A549 (cell line): ENCODE measurements around the gene SPRED3. TPM values are rescaled to one million over a fixed set of nuclear protein-coding genes. Genes with fewer than 3 reads are reported as not detected.

ENCODE experiments used
- ATAC-seq, 2 experiments: fragments of 200-7000 bp in 1 of 2; fragments of >200 bp in 1 of 2; cut with Nextera tagmentation in 1 of 2; cut with Tn5 transposase in 1 of 2; 3 replicates each; pipeline versions ENCODE4 v1.8.0 to v1.9.1; 2018 to 2020; ENCODE audit warnings: mild to moderate bottlenecking in 1 of 2, moderate library complexity in 1 of 2
- CTCF ChIA-PET: fragments of 300-600 bp; sonication (Branson Sonifier 250); formaldehyde crosslinking; extraction: SDS; loops from one replicate; lab custom pipeline; 2021; ENCODE audit warnings: antibody characterized with exemption, inconsistent platforms; lab: Yijun Ruan, JAX
- POLR2A ChIA-PET: fragments of 350-600 bp; formaldehyde crosslinking; extraction: SDS; loops from one replicate; lab custom pipeline; 2021; ENCODE audit warnings: antibody characterized with exemption, inconsistent platforms; lab: Yijun Ruan, JAX
- DNase-seq, 2 experiments: peaks; one replicate each; pipeline versions ENCODE4 v3.0.0 to v3.0.0-alpha.2; 2011 to 2016; ENCODE audit warnings: low read depth in 1 of 2, low spot score in 1 of 2
- FAIRE-seq: peaks from 2 replicates; lab custom pipeline; 2011; peaks lifted over from hg19 to GRCh38; lab: Jason Lieb, UNC
- H3K27ac ChIP-seq, 2 experiments: fragments of >200 bp; sonication (Bioruptor Twin); formaldehyde crosslinking; 3 replicates each; pipeline ENCODE4 v1.5.1; 2016 to 2017
- H3K4me1 ChIP-seq: fragments of >200 bp; sonication (Bioruptor Twin); formaldehyde crosslinking; 3 replicates; pipeline ENCODE4 v1.6.1; 2016
- H3K4me2 ChIP-seq: fragments of >200 bp; sonication (Bioruptor Twin); formaldehyde crosslinking; 3 replicates; pipeline ENCODE4 v1.6.1; 2016
- H3K4me3 ChIP-seq: fragments of >200 bp; sonication (Bioruptor Twin); formaldehyde crosslinking; 3 replicates; pipeline ENCODE4 v1.5.1; 2016
- H3K9me3 ChIP-seq: fragments of >200 bp; sonication (Bioruptor Twin); formaldehyde crosslinking; 3 replicates; pipeline ENCODE4 v1.6.1; 2016
- CBX2 ChIP-seq: fragments of 200-600 bp; sonication (generic); IDR thresholded peaks from 2 replicates; pipeline ENCODE4 v1.6.1; 2016; ENCODE audit warnings: low read depth, mild to moderate bottlenecking, borderline replicate concordance
- CEBPB ChIP-seq, 2 experiments: fragments of >200 bp in 1 of 2; sonication (Bioruptor Twin) in 1 of 2; formaldehyde crosslinking in 1 of 2; IDR thresholded peaks; 2 replicates each; pipeline ENCODE4 v1.6.1; 2012 to 2016
- EHMT2 ChIP-seq: fragments of 200-600 bp; sonication (generic); IDR thresholded peaks from 2 replicates; pipeline ENCODE4 v1.6.1; 2016; ENCODE audit warnings: antibody characterized with exemption, low read depth, mild to moderate bottlenecking, moderate library complexity
- ESRRA ChIP-seq: fragments of 150-350 bp; IDR thresholded peaks from 2 replicates; pipeline ENCODE4 v1.6.1; 2014; ENCODE audit warnings: mild to moderate bottlenecking, low read length, borderline replicate concordance
- FOXS1 ChIP-seq: fragments of 250-450 bp; sonication (Bioruptor Pico); IDR thresholded peaks from 2 replicates; pipeline ENCODE4 v1.5.0; 2020; ENCODE audit warnings: mild to moderate bottlenecking, moderate library complexity
- JUN ChIP-seq, 2 experiments: fragments of >200 bp; sonication (Bioruptor Twin); formaldehyde crosslinking; IDR thresholded peaks; 2 replicates in 1 of 2; 3 replicates in 1 of 2; pipeline ENCODE4 v1.6.1; 2016 to 2017
- KDM5A ChIP-seq: fragments of 200-600 bp; sonication (generic); IDR thresholded peaks from 2 replicates; pipeline ENCODE4 v1.6.1; 2016; ENCODE audit warnings: antibody characterized with exemption, mild to moderate bottlenecking
- MAZ ChIP-seq: fragments of 150-350 bp; IDR thresholded peaks from 2 replicates; pipeline ENCODE4 v1.6.1; 2014; ENCODE audit warnings: antibody characterized with exemption, low read depth, low read length, borderline replicate concordance
- NPAS2 ChIP-seq: fragments of 250-450 bp; sonication (Bioruptor Pico); IDR thresholded peaks from 2 replicates; pipeline ENCODE4 v1.8.0; 2022; ENCODE audit warnings: mild to moderate bottlenecking, moderate library complexity, borderline replicate concordance
- PHF8 ChIP-seq: fragments of 200-600 bp; sonication (generic); IDR thresholded peaks from 2 replicates; pipeline ENCODE4 v1.6.1; 2016; ENCODE audit warnings: low read depth, mild to moderate bottlenecking, antibody characterized with exemption, moderate library complexity, borderline replicate concordance
- POLR2AphosphoS2 ChIP-seq: conservative IDR thresholded peaks from 2 replicates; pipeline ENCODE4 v1.6.1; 2012; ENCODE audit warnings: low read length, improper control_type of control experiment, inconsistent platforms
- RFX5 ChIP-seq: fragments of 450-650 bp; IDR thresholded peaks from 2 replicates; pipeline ENCODE4 v1.7.1; 2014; ENCODE audit warnings: antibody characterized with exemption, mild to moderate bottlenecking, moderate library complexity
- TFCP2L1 ChIP-seq: fragments of 250-450 bp; sonication (Bioruptor Pico); IDR thresholded peaks from 2 replicates; pipeline ENCODE4 v1.5.0; 2021; ENCODE audit warnings: mild to moderate bottlenecking
- TP53 ChIP-seq: fragments of 250-450 bp; sonication (Bioruptor Pico); IDR thresholded peaks from 2 replicates; pipeline ENCODE4 v1.5.0; 2021; ENCODE audit warnings: mild to moderate bottlenecking, moderate library complexity
- ZSCAN20 ChIP-seq: fragments of 250-450 bp; sonication (Bioruptor Pico); IDR thresholded peaks from 2 replicates; pipeline ENCODE4 v1.8.0; 2022; ENCODE audit warnings: mild to moderate bottlenecking, moderate library complexity
- WGBS: methylation state at CpG from one replicate; pipeline ENCODE4 v1.1.6; 2017; ENCODE audit errors: missing lambda C conversion rate; 5-methylcytosine and 5-hydroxymethylcytosine counted together
- polyA plus RNA-seq, 4 experiments: library from polyadenylated mRNA; depleted of rRNA in 3 of 4; stranded (reverse); fragments of >200 nt; fragmentation: RNase III in 1 of 4; extraction: RNeasy Plus Mini Kit Qiagen cat#74134 plus additional on column Dnase treatment in 1 of 4; gene quantifications; 2 replicates in 3 of 4; 3 replicates in 1 of 4; pipeline ENCODE4 v1.2.3, GENCODE V29; 2011 to 2017
- TF ChIP-seq, protein P1 (sequence below): fragments of 150-350 bp; IDR thresholded peaks from 2 replicates; pipeline ENCODE4 v1.6.1; 2014; ENCODE audit warnings: low read depth, mild to moderate bottlenecking, low read length
- TF ChIP-seq, protein P2 (sequence below): fragments of >200 bp; sonication (Bioruptor Twin); formaldehyde crosslinking; IDR thresholded peaks from 3 replicates; pipeline ENCODE4 v1.6.1; 2016
- TF ChIP-seq, protein P3 (sequence below): IDR thresholded peaks from 2 replicates; pipeline ENCODE4 v1.6.1; 2012; ENCODE audit warnings: low read depth, borderline replicate concordance
- TF ChIP-seq, protein P4 (sequence below): IDR thresholded peaks from 2 replicates; pipeline ENCODE4 v1.6.1; 2012
- TF ChIP-seq, protein P5 (sequence below): fragments of 250-450 bp; sonication (Bioruptor Pico); IDR thresholded peaks from 2 replicates; pipeline ENCODE4 v1.5.0; 2021; ENCODE audit warnings: mild to moderate bottlenecking, moderate library complexity, borderline replicate concordance
- TF ChIP-seq, protein P6 (sequence below): fragments of 450-650 bp; IDR thresholded peaks from 2 replicates; pipeline ENCODE4 v1.6.1; 2014; ENCODE audit warnings: antibody characterized with exemption
- TF ChIP-seq, protein P7 (sequence below): fragments of 250-450 bp; sonication (Bioruptor Pico); IDR thresholded peaks from 2 replicates; pipeline ENCODE4 v1.5.0; 2020; ENCODE audit warnings: low read depth, mild to moderate bottlenecking, moderate library complexity

SPRED3 gene
- polyA plus RNA-seq, 2 of the 4 experiments (the other 2 are of a cell fraction) = 2.8 to 3.0 TPM

DNA sequence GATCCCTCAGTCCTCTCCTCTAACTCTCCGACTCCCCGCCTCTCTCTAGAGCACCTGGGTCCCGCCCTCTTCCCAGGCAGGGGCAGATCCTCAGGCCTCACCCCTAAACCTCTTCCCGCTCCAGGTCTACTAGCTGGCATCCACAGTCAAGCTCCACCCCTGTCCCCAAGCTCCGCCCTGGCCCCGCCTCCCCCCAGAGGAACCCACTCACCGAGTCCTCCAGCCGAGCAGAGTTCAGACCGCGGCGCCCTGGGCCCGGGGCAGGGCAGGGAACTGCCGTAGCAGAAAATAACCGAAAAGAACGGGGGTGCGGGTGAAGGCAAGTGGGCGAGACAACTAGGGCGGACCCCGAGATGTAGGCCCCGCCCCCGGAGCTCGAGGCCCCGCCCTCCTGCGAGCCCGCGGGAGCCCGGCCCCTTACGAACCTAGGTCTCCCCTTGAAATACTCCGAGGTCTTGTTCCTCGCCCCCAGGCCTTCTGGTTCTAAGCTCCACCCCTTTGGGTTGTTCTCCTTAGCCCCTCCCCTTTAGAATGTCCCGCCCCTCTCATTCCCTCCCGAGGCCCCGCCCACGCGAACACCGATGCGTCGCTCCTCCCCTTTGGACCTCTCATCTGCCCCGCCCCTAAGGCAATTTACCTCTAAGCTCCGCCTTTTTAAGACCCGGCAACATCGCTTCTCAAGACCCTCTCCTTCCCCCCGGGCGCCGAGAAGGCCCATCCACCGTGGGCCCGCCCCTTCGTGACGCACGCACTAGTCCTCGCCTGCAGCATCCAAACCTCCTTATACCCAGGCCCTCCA is 748 bp upstream of the SPRED3 start, which contains the start of gene GGN:
Gene GGN, minus strand, starts transcription at position 485 of the 799 bp plus-strand sequence. CDS start 773 bp downstream, outside the sequence.
- no peaks in the 10 kb centered on the region for H3K9me3 ChIP-seq
- peak; percentile 53 to 78 for ATAC-seq
- peak within 1 kb of the TSS; percentile 86 for H3K4me2 ChIP-seq
- CTCF ChIA-PET = interaction anchor here (0.6 to 12.4 kb wide), 18 partner anchors 9 to 588 kb away, joined by 3 to 254 read pairs (median 4); partner anchors contain the start of genes C19orf33, CATSPERG, FAM98C and MRPS12
- WGBS = 6% methylated on average over 45 of the region's 51 CpGs
- FAIRE-seq = peak; percentile 94
- peak within 1 kb of the TSS; percentile 61 for H3K4me3 ChIP-seq
- POLR2A ChIA-PET = interaction anchor here (0.5 to 3.4 kb wide), 15 partner anchors 9 to 543 kb away, joined by 3 to 89 read pairs (median 6); partner anchors contain the start of genes C19orf33, CATSPERG, EIF3K and FAM98C
- peak within 1 kb of the TSS; percentile 71 to 90 for H3K27ac ChIP-seq
- DNase-seq = peak; percentile 98 to 100
- TF ChIP-seq, protein P1, sequence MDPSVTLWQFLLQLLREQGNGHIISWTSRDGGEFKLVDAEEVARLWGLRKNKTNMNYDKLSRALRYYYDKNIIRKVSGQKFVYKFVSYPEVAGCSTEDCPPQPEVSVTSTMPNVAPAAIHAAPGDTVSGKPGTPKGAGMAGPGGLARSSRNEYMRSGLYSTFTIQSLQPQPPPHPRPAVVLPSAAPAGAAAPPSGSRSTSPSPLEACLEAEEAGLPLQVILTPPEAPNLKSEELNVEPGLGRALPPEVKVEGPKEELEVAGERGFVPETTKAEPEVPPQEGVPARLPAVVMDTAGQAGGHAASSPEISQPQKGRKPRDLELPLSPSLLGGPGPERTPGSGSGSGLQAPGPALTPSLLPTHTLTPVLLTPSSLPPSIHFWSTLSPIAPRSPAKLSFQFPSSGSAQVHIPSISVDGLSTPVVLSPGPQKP = no peak
- TF ChIP-seq, protein P2, sequence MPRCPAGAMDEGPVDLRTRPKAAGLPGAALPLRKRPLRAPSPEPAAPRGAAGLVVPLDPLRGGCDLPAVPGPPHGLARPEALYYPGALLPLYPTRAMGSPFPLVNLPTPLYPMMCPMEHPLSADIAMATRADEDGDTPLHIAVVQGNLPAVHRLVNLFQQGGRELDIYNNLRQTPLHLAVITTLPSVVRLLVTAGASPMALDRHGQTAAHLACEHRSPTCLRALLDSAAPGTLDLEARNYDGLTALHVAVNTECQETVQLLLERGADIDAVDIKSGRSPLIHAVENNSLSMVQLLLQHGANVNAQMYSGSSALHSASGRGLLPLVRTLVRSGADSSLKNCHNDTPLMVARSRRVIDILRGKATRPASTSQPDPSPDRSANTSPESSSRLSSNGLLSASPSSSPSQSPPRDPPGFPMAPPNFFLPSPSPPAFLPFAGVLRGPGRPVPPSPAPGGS = peak; percentile 46; the same call in 1 of the 3 replicates
- TF ChIP-seq KDM5A (no peak), CEBPB (IDR thresholded peaks at IDR 0.05) (no peak), POLR2AphosphoS2 (peak; percentile 73; the same call in 1 of the 2 replicates), TP53 (peak; percentile 22; the same call in 1 of the 2 replicates), JUN (IDR thresholded peaks at IDR 0.05) (peak; percentile 6 to 53; a peak in 2 of 5 replicates)
- TF ChIP-seq, protein P3, sequence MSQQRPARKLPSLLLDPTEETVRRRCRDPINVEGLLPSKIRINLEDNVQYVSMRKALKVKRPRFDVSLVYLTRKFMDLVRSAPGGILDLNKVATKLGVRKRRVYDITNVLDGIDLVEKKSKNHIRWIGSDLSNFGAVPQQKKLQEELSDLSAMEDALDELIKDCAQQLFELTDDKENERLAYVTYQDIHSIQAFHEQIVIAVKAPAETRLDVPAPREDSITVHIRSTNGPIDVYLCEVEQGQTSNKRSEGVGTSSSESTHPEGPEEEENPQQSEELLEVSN = no peak
- TF ChIP-seq, protein P4, sequence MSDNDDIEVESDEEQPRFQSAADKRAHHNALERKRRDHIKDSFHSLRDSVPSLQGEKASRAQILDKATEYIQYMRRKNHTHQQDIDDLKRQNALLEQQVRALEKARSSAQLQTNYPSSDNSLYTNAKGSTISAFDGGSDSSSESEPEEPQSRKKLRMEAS = peak; percentile 17; the same call in 1 of the 2 replicates
- H3K4me1 ChIP-seq = peaks cover 35% of the 10 kb centered on the region

DNA sequence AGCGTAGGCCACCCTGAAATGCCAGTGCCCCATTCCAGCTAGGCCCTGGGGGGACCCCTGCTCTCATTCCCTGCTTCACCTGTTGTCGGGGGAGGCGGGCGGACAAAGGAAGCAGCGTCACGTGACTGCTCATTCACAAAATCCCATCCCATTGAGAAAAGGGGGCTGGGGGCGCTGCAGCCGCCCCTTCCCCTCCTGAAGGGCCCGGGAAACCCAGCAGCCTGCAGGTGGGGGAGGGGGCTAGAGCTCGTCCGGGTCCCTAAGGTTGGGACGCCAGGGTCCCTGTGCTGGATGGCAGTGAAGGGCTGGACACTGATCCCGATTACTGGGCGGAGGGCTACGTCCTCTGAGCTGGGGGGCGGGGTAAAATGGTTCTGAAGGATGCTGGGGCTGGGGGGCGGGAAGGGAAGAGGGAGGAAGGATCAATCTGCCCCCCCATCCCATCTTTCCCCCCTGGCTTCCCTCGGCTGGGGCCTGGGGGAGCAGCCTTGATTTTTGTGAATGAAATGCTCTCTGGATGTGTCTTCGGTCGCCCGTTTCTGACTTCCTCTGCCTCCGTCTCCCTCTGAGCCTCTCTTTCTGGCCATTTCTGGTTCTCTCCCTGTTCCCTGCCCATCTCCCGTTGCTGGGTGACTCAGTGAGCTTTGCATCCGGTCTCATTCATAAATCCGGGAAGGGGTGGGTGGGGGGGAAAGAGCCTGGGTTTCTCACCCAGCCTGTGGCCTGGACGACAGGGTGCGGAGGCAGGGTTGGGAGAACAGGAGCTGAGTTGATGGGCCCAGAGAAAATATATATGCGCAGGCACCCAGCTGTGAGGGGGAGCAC is 816 bp downstream of the SPRED3 start:
- POLR2A ChIA-PET = interaction anchor here (0.9 to 3.4 kb wide), 4 partner anchors 10 to 14 kb away, joined by 3 to 89 read pairs (median 6); partner anchors contain the start of genes FAM98C and PSMD8
- Histone ChIP-seq H3K27ac (peak overlapping the region; percentile 71 to 90), H3K4me1 (peaks cover 42% of the 10 kb centered on the region)
- no peak for FAIRE-seq
- TF ChIP-seq EHMT2 = no peak
- TF ChIP-seq ESRRA = no peak
- TF ChIP-seq CBX2 = no peak
- no peak for TF ChIP-seq RFX5
- no peak for TF ChIP-seq TFCP2L1
- TF ChIP-seq KDM5A = no peak
- 0 out of 2 replicates have a peak, but pooled peaks have one; percentile 48 for TF ChIP-seq TP53
- TF ChIP-seq, protein P3 = no peak
- TF ChIP-seq, protein P5, sequence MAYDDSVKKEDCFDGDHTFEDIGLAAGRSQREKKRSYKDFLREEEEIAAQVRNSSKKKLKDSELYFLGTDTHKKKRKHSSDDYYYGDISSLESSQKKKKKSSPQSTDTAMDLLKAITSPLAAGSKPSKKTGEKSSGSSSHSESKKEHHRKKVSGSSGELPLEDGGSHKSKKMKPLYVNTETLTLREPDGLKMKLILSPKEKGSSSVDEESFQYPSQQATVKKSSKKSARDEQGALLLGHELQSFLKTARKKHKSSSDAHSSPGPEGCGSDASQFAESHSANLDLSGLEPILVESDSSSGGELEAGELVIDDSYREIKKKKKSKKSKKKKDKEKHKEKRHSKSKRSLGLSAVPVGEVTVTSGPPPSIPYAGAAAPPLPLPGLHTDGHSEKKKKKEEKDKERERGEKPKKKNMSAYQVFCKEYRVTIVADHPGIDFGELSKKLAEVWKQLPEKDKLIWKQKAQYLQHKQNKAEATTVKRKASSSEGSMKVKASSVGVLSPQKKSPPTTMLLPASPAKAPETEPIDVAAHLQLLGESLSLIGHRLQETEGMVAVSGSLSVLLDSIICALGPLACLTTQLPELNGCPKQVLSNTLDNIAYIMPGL = no peak
- TF ChIP-seq PHF8 = no peak
- no peak for TF ChIP-seq MAZ
- TF ChIP-seq NPAS2 (CRISPR knock-in tag) = no peak
- no peak for TF ChIP-seq ZSCAN20 (CRISPR knock-in tag)
- no peak for TF ChIP-seq CEBPB (IDR thresholded peaks at IDR 0.05)
- TF ChIP-seq, protein P6, sequence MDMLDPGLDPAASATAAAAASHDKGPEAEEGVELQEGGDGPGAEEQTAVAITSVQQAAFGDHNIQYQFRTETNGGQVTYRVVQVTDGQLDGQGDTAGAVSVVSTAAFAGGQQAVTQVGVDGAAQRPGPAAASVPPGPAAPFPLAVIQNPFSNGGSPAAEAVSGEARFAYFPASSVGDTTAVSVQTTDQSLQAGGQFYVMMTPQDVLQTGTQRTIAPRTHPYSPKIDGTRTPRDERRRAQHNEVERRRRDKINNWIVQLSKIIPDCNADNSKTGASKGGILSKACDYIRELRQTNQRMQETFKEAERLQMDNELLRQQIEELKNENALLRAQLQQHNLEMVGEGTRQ = peak; percentile 85
- TF ChIP-seq, protein P7, sequence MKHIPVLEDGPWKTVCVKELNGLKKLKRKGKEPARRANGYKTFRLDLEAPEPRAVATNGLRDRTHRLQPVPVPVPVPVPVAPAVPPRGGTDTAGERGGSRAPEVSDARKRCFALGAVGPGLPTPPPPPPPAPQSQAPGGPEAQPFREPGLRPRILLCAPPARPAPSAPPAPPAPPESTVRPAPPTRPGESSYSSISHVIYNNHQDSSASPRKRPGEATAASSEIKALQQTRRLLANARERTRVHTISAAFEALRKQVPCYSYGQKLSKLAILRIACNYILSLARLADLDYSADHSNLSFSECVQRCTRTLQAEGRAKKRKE (CRISPR knock-in tag) = no peak
- TF ChIP-seq FOXS1 (CRISPR knock-in tag) = no peak
- TF ChIP-seq, all 56 proteins: peak for 2
- 36% methylated on average over 28 of the region's 28 CpGs for WGBS
- CTCF ChIA-PET = interaction anchor here (0.9 to 12.4 kb wide), 11 partner anchors 11 to 541 kb away, joined by 3 to 254 read pairs (median 4); partner anchors contain the start of genes CATSPERG, FAM98C, MRPS12 and PSMD8
- Histone ChIP-seq H3K9me3 (no peaks in the 10 kb centered on the region), H3K4me3 (peak overlapping the region; percentile 61), H3K4me2 (peak overlapping the region; percentile 86)
- ATAC-seq (no peak), DNase-seq (peak; percentile 53 to 80)
